ENCODE results near the gene EHMT1.

GRCh38 chr9:137772281-137772873 lies 153.6 kb downstream of the EHMT1 start:
- TF ChIP-seq CTCF (IDR thresholded peaks at IDR 0.05; ENCODE audit: insufficient read depth, low read length, poor library complexity, severe bottlenecking), result no peak
- no peak for TF ChIP-seq EZH2phosphoT487 (conservative IDR thresholded peaks at IDR 0.05; ENCODE audit: low read length)

All from SU-DHL-6 (cell line).